Measurements from ENCODE around the gene OR2F2.

The OR2F2 gene

DNA sequence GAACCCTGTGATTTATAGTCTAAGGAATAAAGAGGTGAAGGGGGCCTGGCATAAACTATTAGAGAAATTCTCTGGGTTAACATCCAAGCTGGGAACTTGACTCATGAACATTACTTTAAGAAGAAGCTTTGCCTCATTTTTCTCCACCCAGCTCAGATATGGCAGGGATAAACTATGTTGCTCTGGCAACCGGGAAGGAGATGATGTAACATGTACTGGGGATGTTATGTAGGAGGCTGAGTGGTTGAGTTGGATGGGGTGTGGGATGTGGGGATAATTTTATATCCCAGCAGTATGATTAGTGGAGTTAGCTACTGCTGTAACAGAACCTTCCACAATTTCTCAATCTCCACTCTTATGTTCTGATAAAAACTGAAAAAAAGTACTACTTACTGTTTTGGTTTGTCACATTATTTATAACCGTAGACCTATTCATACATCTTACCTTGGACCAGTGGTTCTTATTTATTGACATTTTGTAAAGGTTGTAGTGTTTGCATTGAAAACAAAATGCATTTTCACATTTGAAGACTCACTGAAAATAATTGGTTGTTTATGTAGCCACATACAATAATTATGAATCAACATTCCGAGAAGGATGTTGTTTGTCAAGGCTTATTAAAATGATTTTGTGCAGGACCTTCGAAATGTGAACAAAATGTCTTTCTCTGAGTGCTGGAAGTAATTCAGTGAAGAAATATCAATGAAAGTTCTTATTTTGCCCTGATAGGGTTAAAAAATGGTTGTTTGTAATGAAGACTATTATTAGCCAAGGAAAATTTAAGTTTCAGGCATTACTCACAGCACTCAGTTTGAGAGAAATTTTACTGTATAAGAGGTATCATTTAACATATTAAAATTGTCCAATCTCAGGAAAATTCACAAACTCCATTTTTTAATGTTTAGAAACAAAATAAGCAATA is 1.3 kb downstream of the OR2F2 start:
- DNase-seq (ENCODE audit: low read depth, low spot score): no peak
- Histone ChIP-seq H3K9me3 (ENCODE audit: low read depth, low read length) (no peaks in the 10 kb centered on the region), H3K27ac (no peak overlapping the region), H3K4me3 (no peak overlapping the region), H3K9ac (ENCODE audit: insufficient read length) (no peak overlapping the region), H3K36me3 (ENCODE audit: insufficient read depth, low read length) (no peaks in the 10 kb centered on the region)
- TF ChIP-seq EZH2 (IDR thresholded peaks at IDR 0.05): no peak
- no peak for TF ChIP-seq POLR2AphosphoS5 (IDR thresholded peaks at IDR 0.05; ENCODE audit: borderline replicate concordance, low read depth, low read length)
- TF ChIP-seq FOXP2 (optimal IDR thresholded peaks at IDR 0.05; ENCODE audit: control extremely low read depth, extremely low read length, insufficient read depth): no peak

DNA sequence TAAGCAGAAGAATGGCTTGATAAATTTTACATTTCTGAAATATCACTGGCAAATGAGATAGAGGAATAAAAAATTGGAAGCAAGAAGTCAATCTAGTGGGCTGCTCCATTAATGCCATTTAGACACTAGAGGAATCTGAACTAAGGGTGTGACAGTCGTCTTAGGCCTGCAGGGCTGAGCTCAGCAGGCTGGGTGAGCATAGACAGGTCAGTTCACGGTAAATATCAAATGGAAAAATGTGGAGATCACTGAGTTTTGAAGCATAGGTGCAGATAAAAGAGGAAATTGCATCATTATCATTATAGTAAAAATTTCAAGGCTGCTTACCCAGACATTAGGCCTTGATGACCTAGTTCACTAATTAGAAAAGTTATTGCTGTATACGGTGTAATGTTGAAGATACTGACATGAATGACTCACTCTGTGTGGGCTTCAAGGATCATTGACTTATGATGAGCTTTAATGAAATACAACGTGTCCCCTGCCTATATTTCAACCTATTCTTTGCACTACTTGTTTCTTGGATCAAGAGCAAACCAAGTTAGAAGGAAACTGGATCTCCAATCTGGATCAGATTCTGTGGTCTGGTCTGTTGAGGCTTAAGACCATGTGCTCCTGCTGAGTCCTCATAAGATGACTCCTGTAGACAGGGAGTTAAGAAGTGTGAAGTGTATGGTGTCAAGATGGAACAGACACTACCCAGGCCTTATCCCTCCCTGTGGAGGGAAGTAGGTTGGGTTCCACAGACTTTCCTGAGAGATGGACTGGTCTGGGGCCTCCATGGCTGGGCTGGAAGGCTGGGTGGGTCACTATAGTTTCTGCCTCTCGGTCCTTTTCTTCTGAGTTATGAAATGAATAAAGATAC is 3.6 kb downstream of the OR2F2 start:
- DNase-seq (ENCODE audit: low read depth, low spot score): no peak
- Histone ChIP-seq H3K27ac (no peak overlapping the region), H3K9ac (ENCODE audit: insufficient read length) (no peak overlapping the region), H3K36me3 (ENCODE audit: insufficient read depth, low read length) (no peaks in the 10 kb centered on the region), H3K9me3 (ENCODE audit: low read depth, low read length) (no peaks in the 10 kb centered on the region), H3K4me3 (no peak overlapping the region)
- TF ChIP-seq FOXP2 (optimal IDR thresholded peaks at IDR 0.05; ENCODE audit: control extremely low read depth, extremely low read length, insufficient read depth) (no peak), POLR2AphosphoS5 (IDR thresholded peaks at IDR 0.05; ENCODE audit: borderline replicate concordance, low read depth, low read length) (no peak), EZH2 (IDR thresholded peaks at IDR 0.05) (no peak)

DNA sequence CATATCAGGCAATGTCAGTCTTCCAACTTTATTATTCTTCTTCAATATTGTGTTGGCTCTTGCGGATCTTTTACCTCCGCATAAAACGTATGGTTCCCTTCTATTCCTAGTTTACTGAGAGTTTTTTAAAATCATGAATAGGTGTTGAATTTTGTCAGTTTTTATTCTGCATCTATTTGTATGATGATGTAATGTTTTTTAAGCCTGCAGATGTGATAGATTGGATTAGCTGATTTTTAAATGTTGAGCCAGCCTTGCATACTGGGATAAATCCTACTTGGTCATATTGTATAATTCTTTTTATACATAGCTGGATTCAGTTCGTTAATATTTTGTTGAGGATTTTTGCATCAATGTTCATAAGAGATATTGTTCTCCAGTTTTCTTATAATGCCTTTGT is 10.4 kb downstream of the OR2F2 start:
- Histone ChIP-seq H3K9ac (ENCODE audit: insufficient read length) (no peak overlapping the region), H3K27ac (no peak overlapping the region), H3K9me3 (ENCODE audit: low read depth, low read length) (no peaks in the 10 kb centered on the region), H3K4me3 (no peak overlapping the region), H3K36me3 (ENCODE audit: insufficient read depth, low read length) (no peaks in the 10 kb centered on the region)
- DNase-seq (ENCODE audit: low read depth, low spot score): no peak
- TF ChIP-seq FOXP2 (optimal IDR thresholded peaks at IDR 0.05; ENCODE audit: control extremely low read depth, extremely low read length, insufficient read depth) (no peak), EZH2 (IDR thresholded peaks at IDR 0.05) (no peak), POLR2AphosphoS5 (IDR thresholded peaks at IDR 0.05; ENCODE audit: borderline replicate concordance, low read depth, low read length) (no peak)

DNA sequence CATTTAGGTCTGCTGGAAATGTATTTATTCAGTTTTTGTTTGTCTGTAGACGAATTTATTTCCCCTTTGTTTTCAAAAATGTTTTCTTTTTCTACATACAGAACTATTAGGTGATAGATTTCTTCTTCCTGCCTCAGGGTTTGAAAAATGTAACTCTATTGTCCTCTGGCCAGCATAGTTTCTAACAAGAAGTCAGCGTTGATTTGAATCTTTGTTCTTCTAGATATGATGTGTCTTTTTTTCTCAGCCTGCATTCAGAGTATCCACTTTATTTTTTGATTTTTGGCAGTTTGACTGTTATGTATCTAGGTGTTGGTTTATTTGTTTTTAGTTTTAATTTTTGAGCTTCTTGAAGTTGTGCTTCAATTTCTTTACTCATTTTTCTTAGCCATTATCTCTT is 12.1 kb downstream of the OR2F2 start:
- TF ChIP-seq FOXP2 (optimal IDR thresholded peaks at IDR 0.05; ENCODE audit: control extremely low read depth, extremely low read length, insufficient read depth) (no peak), EZH2 (IDR thresholded peaks at IDR 0.05) (no peak), POLR2AphosphoS5 (IDR thresholded peaks at IDR 0.05; ENCODE audit: borderline replicate concordance, low read depth, low read length) (no peak)
- Histone ChIP-seq H3K9me3 (ENCODE audit: low read depth, low read length) (no peaks in the 10 kb centered on the region), H3K27ac (no peak overlapping the region), H3K9ac (ENCODE audit: insufficient read length) (no peak overlapping the region), H3K4me3 (no peak overlapping the region), H3K36me3 (ENCODE audit: insufficient read depth, low read length) (no peaks in the 10 kb centered on the region)
- DNase-seq (ENCODE audit: low read depth, low spot score): no peak

DNA sequence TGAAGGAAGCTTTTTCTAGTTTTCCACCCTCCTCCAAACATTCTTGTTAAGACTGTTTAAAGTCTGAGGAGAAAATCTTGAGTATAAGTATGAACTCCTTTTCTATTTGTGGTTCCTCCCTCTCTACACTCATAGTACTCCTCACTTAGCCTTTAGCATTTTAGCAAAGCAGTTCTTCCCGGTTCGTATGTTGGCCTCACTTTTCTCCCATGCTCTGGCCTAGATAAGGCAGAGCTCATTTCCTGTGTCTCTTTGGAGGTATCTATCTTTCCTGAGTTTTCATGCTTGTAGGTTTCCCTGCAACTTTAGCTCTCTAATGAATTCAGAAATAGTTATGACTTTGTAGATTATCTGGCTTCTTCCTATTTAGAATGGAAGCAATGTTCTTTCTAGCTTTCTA is 13.7 kb downstream of the OR2F2 start:
- TF ChIP-seq FOXP2 (optimal IDR thresholded peaks at IDR 0.05; ENCODE audit: control extremely low read depth, extremely low read length, insufficient read depth): no peak
- no peak for TF ChIP-seq POLR2AphosphoS5 (IDR thresholded peaks at IDR 0.05; ENCODE audit: borderline replicate concordance, low read depth, low read length)
- TF ChIP-seq EZH2 (IDR thresholded peaks at IDR 0.05): no peak
- H3K4me3 ChIP-seq: no peak overlapping the region
- no peak overlapping the region for H3K27ac ChIP-seq
- no peak for DNase-seq (ENCODE audit: low read depth, low spot score)
- no peaks in the 10 kb centered on the region for H3K9me3 ChIP-seq (ENCODE audit: low read depth, low read length)
- H3K9ac ChIP-seq (ENCODE audit: insufficient read length): no peak overlapping the region
- H3K36me3 ChIP-seq (ENCODE audit: insufficient read depth, low read length): no peaks in the 10 kb centered on the region

DNA sequence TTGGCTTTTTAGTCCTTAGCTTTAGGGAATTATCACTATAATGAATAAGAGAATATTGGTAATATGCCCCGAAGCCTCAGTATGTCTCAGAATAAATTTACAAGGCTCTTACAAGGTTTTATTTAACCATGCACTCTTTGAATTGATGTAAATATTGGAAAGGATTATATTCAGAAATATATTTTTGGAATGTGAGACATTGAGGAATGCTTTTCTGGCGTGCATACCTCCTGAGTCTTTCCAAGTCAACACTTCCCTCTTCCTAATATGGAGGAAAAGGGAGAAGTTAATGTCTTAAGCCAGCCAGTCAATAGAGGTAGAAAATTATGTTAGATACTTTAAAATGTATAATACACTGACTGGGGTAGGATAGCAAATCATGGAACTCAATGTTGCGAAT is 18.4 kb downstream of the OR2F2 start:
- H3K36me3 ChIP-seq (ENCODE audit: insufficient read depth, low read length): no peaks in the 10 kb centered on the region
- H3K9me3 ChIP-seq (ENCODE audit: low read depth, low read length): no peaks in the 10 kb centered on the region
- no peak overlapping the region for H3K4me3 ChIP-seq
- no peak for TF ChIP-seq FOXP2 (optimal IDR thresholded peaks at IDR 0.05; ENCODE audit: control extremely low read depth, extremely low read length, insufficient read depth)
- TF ChIP-seq EZH2 (IDR thresholded peaks at IDR 0.05): no peak
- no peak for TF ChIP-seq POLR2AphosphoS5 (IDR thresholded peaks at IDR 0.05; ENCODE audit: borderline replicate concordance, low read depth, low read length)
- DNase-seq (ENCODE audit: low read depth, low spot score): no peak
- H3K9ac ChIP-seq (ENCODE audit: insufficient read length): no peak overlapping the region
- H3K27ac ChIP-seq: no peak overlapping the region

DNA sequence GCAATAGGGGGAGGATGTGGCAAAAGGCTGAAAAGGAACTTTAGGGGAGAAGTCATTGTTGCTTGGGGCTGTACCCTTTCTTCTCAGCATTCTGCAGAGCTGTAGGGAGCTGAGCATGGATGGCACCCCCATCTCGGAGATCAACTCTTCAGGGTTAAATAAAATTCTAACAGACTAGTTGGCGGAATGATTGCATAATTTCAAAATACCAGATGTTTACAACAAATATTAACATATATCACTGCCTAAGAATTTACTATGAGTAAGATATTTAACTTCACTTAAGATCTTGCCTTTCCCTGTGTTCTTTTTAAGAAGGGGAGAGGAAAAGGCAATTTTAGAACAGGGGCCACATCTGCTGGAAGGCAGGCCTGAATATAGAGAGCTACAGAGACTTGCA is 19.1 kb downstream of the OR2F2 start:
- no peaks in the 10 kb centered on the region for H3K36me3 ChIP-seq (ENCODE audit: insufficient read depth, low read length)
- TF ChIP-seq EZH2 (IDR thresholded peaks at IDR 0.05) (no peak), POLR2AphosphoS5 (IDR thresholded peaks at IDR 0.05; ENCODE audit: borderline replicate concordance, low read depth, low read length) (no peak), FOXP2 (optimal IDR thresholded peaks at IDR 0.05; ENCODE audit: control extremely low read depth, extremely low read length, insufficient read depth) (no peak)
- H3K27ac ChIP-seq: no peak overlapping the region
- H3K4me3 ChIP-seq: no peak overlapping the region
- DNase-seq (ENCODE audit: low read depth, low spot score): no peak
- no peaks in the 10 kb centered on the region for H3K9me3 ChIP-seq (ENCODE audit: low read depth, low read length)
- no peak overlapping the region for H3K9ac ChIP-seq (ENCODE audit: insufficient read length)

DNA sequence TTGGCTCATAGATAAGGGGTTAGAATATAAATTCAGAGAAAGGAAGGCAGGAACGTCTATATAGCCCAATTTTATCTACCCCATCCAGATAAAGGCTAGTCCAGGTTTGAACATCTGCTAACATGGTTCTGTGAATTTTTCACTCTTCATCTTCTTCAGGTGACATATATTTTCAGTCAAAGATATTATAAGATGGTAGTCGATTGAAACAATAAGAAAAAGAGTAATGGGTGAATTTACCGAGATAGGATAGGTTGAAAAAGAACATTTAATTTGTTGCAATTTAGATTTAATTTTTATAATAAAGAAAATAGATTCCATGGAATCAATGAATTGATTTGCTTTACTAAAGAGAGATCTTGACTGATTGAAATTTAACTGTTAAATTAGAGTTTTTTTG is 19.5 kb downstream of the OR2F2 start, which contains the start of gene OR2F1:
OR2F1 (plus strand) TSS at position 301 of the 400 bp plus-strand sequence. CDS start 5,127 bp downstream, outside the sequence.
- H3K27ac ChIP-seq: no peak within 1 kb of the TSS
- no peak within 1 kb of the TSS for H3K4me3 ChIP-seq
- no peak within 1 kb of the TSS for H3K9ac ChIP-seq (ENCODE audit: insufficient read length)
- no peaks in the 10 kb centered on the region for H3K36me3 ChIP-seq (ENCODE audit: insufficient read depth, low read length)
- no peak for DNase-seq (ENCODE audit: low read depth, low spot score)
- TF ChIP-seq EZH2 (IDR thresholded peaks at IDR 0.05): no peak
- TF ChIP-seq POLR2AphosphoS5 (IDR thresholded peaks at IDR 0.05; ENCODE audit: borderline replicate concordance, low read depth, low read length): no peak
- TF ChIP-seq FOXP2 (optimal IDR thresholded peaks at IDR 0.05; ENCODE audit: control extremely low read depth, extremely low read length, insufficient read depth): no peak
- no peaks in the 10 kb centered on the region for H3K9me3 ChIP-seq (ENCODE audit: low read depth, low read length)
